Fibroblast of skin of abdomen (primary cell): ENCODE data around the gene ZNRD2.

Experiments used
- DNase-seq: peaks from one replicate; pipeline ENCODE4 v3.0.0-alpha.2; 2013

ZNRD2 gene

GRCh38 chr11:65611758-65612603 lies 41.7 kb downstream of the ZNRD2 start:
- DNase-seq = no peak

- DNase-seq = no peak
Measured at GRCh38 chr11:65612691-65613090, 42.4 kb downstream of the ZNRD2 start.

GRCh38 chr11:65613091-65613928 lies 43.0 kb downstream of the ZNRD2 start:
- no peak for DNase-seq

- peak; percentile 100 for DNase-seq
Measured at GRCh38 chr11:65615229-65615949, 45.1 kb downstream of the ZNRD2 start, which contains the start of gene PCNX3. Gene PCNX3 (plus strand): TSS chr11:65615776. CDS start chr11:65616312, 536 bp downstream.

GRCh38 chr11:65615950-65616574 lies 45.8 kb downstream of the ZNRD2 start:
- peak; percentile 17 for DNase-seq

GRCh38 chr11:65616575-65617001 lies 46.3 kb downstream of the ZNRD2 start:
- no peak for DNase-seq

- DNase-seq = no peak
Measured at GRCh38 chr11:65617136-65617850, 47.0 kb downstream of the ZNRD2 start.

GRCh38 chr11:65617990-65618751 lies 47.9 kb downstream of the ZNRD2 start:
- no peak for DNase-seq

GRCh38 chr11:65618763-65619162 lies 48.5 kb downstream of the ZNRD2 start:
- no peak for DNase-seq

GRCh38 chr11:65619281-65619928 lies 49.1 kb downstream of the ZNRD2 start:
- DNase-seq = no peak

- no peak for DNase-seq
Measured at GRCh38 chr11:65620666-65621065, 50.4 kb downstream of the ZNRD2 start.

GRCh38 chr11:65621460-65621859 lies 51.2 kb downstream of the ZNRD2 start:
- no peak for DNase-seq
